Rectal smooth muscle tissue (tissue), 1 donor: ENCODE data around the gene SYT5.
"Not testable (repeated sequence)": the region's sequence is repeated elsewhere in the genome, so short reads cannot be mapped to it uniquely, and the experiment has no call there.

Experiments used
- H3K27ac ChIP-seq: one replicate; pipeline ENCODE4 v1.7.0; 2013; ENCODE audit warnings: low read depth, low read length, inconsistent platforms
- H3K27me3 ChIP-seq: one replicate; pipeline ENCODE4 v1.7.0; 2013; ENCODE audit warnings: low read length; ENCODE audit not compliant: control insufficient read depth, insufficient read depth
- H3K36me3 ChIP-seq: one replicate; pipeline ENCODE4 v1.7.0; 2013; ENCODE audit warnings: low read length; ENCODE audit not compliant: control insufficient read depth, insufficient read depth
- H3K4me1 ChIP-seq: one replicate; pipeline ENCODE4 v1.7.0; 2013; ENCODE audit warnings: low read length; ENCODE audit not compliant: control insufficient read depth, insufficient read depth
- H3K4me3 ChIP-seq: one replicate; pipeline ENCODE4 v1.7.0; 2013; ENCODE audit warnings: low read length
- H3K9ac ChIP-seq: one replicate; pipeline ENCODE4 v1.7.0; 2013; ENCODE audit warnings: low read length

SYT5 gene

GRCh38 chr19:55173186-55173713 is 6.8 kb downstream of the SYT5 start:
- Histone ChIP-seq H3K27ac (no peak overlapping the region), H3K9ac (no peak overlapping the region), H3K4me1 (no peaks in the 10 kb centered on the region), H3K36me3 (no peaks in the 10 kb centered on the region), H3K4me3 (no peak overlapping the region), H3K27me3 (peaks cover 46% of the 10 kb centered on the region)

- H3K4me1 ChIP-seq: no peaks in the 10 kb centered on the region
- H3K27me3 ChIP-seq: peaks cover 42% of the 10 kb centered on the region
- no peaks in the 10 kb centered on the region for H3K36me3 ChIP-seq
- H3K4me3 ChIP-seq: no peak overlapping the region
- H3K9ac ChIP-seq: no peak overlapping the region
- H3K27ac ChIP-seq: no peak overlapping the region
Measured at GRCh38 chr19:55172741-55173140, 7.3 kb downstream of the SYT5 start.

GRCh38 chr19:55172318-55172717 is 7.8 kb downstream of the SYT5 start:
- not testable (repeated sequence) for H3K9ac ChIP-seq, H3K27ac ChIP-seq, H3K4me3 ChIP-seq, H3K4me1 ChIP-seq, H3K36me3 ChIP-seq
- H3K27me3 ChIP-seq: peaks cover 42% of the 10 kb centered on the region

DNA sequence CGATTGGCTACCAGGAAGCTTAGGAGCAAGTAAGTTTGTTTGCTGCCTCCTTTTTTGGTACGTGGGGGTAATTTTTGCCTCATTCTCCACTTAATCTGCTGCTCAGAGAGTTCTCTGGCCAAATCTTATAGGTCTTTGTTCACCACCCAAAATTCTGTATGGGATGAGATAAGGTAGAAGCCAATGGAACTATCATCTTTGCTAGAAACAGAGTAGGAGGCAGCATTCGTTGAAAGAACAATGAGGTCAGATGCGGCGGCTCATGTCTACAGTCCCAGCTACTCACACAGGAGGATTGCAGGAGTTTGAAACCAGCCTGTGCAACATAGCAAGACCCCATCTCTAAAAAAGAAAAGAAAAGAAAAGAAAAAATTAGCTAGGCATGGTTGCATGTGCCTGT is 8.6 kb downstream of the SYT5 start:
- Histone ChIP-seq H3K4me3 (no peak overlapping the region), H3K36me3 (no peaks in the 10 kb centered on the region), H3K27me3 (peaks cover 36% of the 10 kb centered on the region), H3K27ac (no peak overlapping the region), H3K4me1 (no peaks in the 10 kb centered on the region), H3K9ac (no peak overlapping the region)

GRCh38 chr19:55169136-55169535 is 11.0 kb downstream of the SYT5 start:
- H3K9ac ChIP-seq: no peak overlapping the region
- no peaks in the 10 kb centered on the region for H3K4me1 ChIP-seq
- no peaks in the 10 kb centered on the region for H3K36me3 ChIP-seq
- no peak overlapping the region for H3K4me3 ChIP-seq
- H3K27ac ChIP-seq: no peak overlapping the region
- peaks cover 27% of the 10 kb centered on the region for H3K27me3 ChIP-seq

DNA sequence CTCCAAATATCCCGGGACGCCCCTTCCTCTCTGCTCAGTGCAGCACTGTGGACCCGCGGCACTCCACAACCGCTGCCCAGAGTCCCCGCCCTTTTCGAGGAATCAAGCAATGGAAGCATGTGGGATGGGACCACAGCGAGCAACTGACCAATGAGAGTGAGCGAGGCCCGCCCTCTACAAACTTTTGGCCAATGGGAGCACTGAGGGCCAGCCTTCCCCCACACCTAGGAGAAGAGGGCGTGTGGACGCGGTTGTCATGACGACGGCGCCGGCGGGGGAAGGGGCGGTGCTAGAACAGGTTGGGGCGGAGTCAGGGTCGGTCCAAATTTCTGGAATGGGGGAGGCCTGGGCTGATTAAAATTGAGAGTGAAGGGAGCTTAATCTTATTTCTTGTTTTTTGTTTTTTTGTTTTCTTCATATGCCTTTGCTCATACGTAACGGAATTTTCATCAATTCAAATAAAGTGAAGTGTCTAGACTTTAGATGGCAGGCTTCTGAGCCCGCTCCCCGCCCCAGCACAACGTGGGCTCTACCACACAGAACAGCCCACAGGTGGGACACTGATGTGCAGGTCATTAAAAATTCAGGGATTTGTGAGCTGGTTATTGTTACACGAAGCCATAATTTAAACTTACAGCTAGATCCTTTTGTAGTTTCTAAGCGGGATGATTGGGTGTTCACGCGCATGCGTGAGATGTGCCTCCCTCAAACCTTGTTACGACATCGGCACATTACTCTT is 13.4 kb downstream of the SYT5 start, which contains the start of gene DNAAF3:
DNAAF3 (minus strand) TSS at position 84 of the 739 bp plus-strand sequence. CDS start 200 bp downstream, outside the sequence.
- H3K9ac ChIP-seq: no peak within 1 kb of the TSS
- peaks cover 23% of the 10 kb centered on the region for H3K27me3 ChIP-seq
- H3K36me3 ChIP-seq: no peaks in the 10 kb centered on the region
- H3K4me1 ChIP-seq: no peaks in the 10 kb centered on the region
- peak within 1 kb of the TSS; percentile 49 for H3K4me3 ChIP-seq
- H3K27ac ChIP-seq: no peak within 1 kb of the TSS

DNA sequence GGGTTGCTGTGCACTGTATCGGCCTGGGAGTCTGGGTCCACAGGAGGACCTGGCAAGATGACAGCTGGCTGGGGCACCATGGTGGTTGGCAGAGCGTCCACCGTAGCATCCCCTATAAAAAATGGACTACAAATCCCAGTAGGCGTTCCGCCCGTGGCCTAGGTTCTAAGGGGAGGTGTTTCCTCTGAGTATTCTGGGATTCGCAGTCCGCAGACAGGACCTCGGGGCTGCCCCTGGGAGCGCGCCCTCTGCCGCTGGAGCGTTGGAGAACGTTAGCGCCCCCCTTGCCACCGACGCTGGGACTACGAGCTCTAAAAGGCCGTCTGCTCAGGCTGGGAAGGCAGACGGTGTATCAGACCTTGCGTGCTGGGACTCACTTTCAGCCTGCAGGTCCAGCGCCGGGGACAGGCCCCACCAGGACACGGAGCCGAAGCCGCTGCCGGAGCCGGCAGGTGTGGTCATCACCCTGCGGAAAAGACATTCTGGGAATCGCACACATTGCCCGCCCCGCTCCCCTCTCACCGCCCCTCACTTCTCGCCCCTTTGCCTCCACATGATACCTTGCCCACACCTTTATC is 14.0 kb downstream of the SYT5 start:
- no peak overlapping the region for H3K27ac ChIP-seq
- H3K36me3 ChIP-seq: no peaks in the 10 kb centered on the region
- peak overlapping the region; percentile 49 for H3K4me3 ChIP-seq
- H3K27me3 ChIP-seq: peaks cover 21% of the 10 kb centered on the region
- H3K4me1 ChIP-seq: no peaks in the 10 kb centered on the region
- H3K9ac ChIP-seq: no peak overlapping the region

GRCh38 chr19:55161571-55162322 is 18.3 kb downstream of the SYT5 start:
- H3K27me3 ChIP-seq: peaks cover 20% of the 10 kb centered on the region
- no peak overlapping the region for H3K27ac ChIP-seq
- H3K36me3 ChIP-seq: no peaks in the 10 kb centered on the region
- H3K4me1 ChIP-seq: no peaks in the 10 kb centered on the region
- H3K9ac ChIP-seq: no peak overlapping the region
- no peak overlapping the region for H3K4me3 ChIP-seq

DNA sequence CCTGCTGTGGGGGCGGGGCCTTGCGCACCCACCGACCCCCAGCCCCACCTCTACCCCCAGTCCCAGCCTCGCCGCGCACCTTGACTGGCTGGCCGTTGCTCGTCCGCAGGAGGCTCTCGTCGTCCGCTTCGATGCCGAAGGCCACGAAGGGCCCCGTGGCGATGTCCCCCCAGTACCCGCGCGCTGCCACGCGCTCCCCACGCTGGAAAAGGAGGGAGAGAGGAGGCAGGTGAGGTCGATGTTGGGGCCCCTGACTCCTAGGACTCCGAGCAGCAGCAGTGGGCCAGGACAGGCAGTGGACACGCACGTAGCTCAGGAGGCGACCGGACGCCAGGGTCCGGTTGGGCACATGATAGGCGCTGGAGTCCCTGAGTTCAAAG is 19.1 kb downstream of the SYT5 start:
- H3K36me3 ChIP-seq: no peaks in the 10 kb centered on the region
- H3K4me1 ChIP-seq: no peaks in the 10 kb centered on the region
- no peak overlapping the region for H3K4me3 ChIP-seq
- H3K27ac ChIP-seq: no peak overlapping the region
- H3K9ac ChIP-seq: no peak overlapping the region
- peaks cover 20% of the 10 kb centered on the region for H3K27me3 ChIP-seq

- no peak overlapping the region for H3K4me3 ChIP-seq
Measured at GRCh38 chr19:55160128-55160985, 19.7 kb downstream of the SYT5 start.

DNA sequence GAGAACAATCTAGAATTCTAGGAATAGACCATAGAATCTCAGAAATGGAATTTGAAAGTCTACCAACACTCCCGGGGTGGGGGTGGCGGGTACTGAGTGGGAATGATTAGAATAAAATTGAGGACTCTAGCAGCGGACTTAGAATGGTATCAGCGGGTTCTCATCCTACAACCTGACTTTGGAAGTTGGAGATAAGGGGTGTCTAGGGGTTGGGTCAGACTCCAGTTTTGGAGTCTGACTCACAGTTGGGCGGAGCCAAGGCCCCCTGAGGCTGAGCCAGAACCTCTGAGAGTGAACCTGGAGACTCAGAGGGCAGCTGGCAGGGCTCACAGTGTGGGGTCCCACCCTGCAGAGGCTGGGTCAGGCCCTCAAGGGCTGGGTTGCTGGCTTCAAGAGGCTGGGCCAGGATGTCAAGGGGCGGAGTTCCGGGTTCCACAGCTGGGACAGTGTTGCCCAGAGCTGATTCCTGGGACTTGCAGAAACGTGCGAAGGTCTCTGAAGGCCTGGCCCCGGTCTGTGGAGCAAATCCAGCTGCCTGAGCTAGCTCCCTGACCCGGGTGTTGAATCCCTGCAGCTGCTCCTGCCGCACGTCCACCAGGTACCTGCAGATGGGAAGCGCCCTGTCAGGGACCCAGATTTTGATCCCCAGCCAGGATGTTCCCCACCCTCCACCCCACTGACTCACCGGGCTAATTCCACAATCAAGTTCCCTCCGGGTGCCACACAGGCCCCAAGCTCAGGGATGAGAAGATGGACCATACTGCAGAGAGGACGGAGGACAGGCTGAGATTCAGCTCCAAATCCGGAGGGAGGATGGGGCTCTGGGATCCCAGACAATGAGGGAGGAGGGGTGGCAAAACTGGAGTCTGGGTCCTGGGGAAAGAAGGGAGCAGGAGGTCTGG is 21.0 kb downstream of the SYT5 start:
- no peak overlapping the region for H3K4me3 ChIP-seq
- H3K27me3 ChIP-seq: peaks cover 16% of the 10 kb centered on the region
- H3K9ac ChIP-seq: no peak overlapping the region
- no peaks in the 10 kb centered on the region for H3K36me3 ChIP-seq
- H3K4me1 ChIP-seq: no peaks in the 10 kb centered on the region
- no peak overlapping the region for H3K27ac ChIP-seq

More at GRCh38 chr19:55160128-55160985, 19.7 kb downstream of the SYT5 start:
- no peaks in the 10 kb centered on the region for H3K4me1 ChIP-seq
- no peaks in the 10 kb centered on the region for H3K36me3 ChIP-seq
- peaks cover 14% of the 10 kb centered on the region for H3K27me3 ChIP-seq
- H3K9ac ChIP-seq: no peak overlapping the region
- no peak overlapping the region for H3K27ac ChIP-seq
